ENCODE results near the gene ST7.
"Not testable (repeated sequence)": the region's sequence is repeated elsewhere in the genome, so short reads cannot be mapped to it uniquely, and the experiment has no call there.

The ST7 gene

DNA sequence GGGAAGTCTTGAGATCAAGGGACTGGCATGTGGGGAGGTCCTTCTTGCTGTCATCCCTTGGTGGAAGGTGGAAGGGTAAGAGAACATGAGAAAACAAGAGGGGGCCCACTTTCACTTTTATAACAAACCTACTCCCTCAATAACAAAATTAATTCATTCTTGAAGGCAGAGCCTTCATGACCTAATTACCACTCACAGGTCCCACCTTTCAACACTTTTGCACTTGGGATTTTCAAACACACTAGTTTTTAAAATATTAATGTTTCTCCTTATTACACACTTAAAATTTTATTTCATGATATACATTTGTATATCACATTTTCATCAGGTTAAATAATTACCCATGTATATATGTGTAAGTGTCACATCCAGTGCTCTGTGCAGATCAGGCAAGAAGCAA lies 2.0 kb downstream of the ST7 start:
- DNase-seq (ENCODE audit: low read depth in 1 of 2, low spot score in 1 of 2): no peak
- no peak for TF ChIP-seq JUND (IDR thresholded peaks at IDR 0.05; ENCODE audit: low read depth)
- in situ Hi-C loops (cut with HindIII; ENCODE audit: low pct_unique_long_range_greater_than_20kb, low sequenced_read_pairs): no loop called here

DNA sequence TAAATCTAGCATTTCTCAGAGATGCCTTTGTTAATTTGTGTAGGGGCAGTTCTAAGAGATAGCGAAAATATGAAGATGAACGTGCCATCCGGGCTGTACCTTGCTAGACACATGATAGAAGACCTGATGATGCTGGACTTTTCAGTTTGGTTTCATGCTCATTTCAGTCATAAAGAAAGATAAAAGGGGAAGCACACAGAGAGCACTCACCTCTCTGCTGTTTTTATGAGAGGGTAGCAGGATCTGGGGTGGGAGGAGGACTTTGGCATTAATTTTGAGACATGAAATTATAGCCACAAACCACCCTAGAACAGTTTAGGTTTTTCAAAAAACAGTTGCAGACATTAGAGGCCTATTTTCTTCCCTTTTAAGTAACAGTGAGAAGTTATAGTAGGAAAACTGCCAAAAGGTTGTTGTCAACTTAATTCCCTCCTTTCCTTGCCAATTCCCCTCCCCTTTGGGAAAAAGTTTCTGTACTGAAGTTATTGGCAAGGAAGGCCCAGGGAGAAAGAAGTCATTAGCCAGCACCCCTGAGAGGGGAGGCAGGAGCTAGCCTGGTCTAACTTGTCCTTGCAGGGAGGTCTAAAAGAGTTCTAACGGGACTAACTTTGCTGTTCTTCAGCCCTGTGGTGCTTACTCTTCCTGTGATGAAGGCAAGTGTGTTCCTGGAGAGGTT lies 2.6 kb downstream of the ST7 start:
- in situ Hi-C loops (cut with HindIII; ENCODE audit: low pct_unique_long_range_greater_than_20kb, low sequenced_read_pairs): no loop called here

DNA sequence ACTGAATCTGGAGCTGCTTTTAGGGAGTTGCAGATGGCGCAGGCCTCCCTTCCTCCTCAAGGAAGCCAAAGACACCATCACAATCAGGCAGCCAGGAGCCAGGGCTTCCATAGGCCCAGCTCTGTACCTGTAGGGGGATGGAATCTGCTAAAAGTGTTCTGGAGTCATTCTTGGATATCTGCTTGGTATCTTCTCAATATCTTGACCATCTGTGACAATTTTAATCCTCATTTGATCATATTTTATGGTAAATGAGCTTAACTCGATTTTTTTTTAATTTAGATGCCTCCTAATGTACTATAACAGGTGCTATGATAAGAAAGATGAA lies 3.1 kb downstream of the ST7 start:
- TF ChIP-seq JUND (IDR thresholded peaks at IDR 0.05; ENCODE audit: low read depth): no peak
- DNase-seq (ENCODE audit: low read depth in 1 of 2, low spot score in 1 of 2): no peak
- in situ Hi-C loops (cut with HindIII; ENCODE audit: low pct_unique_long_range_greater_than_20kb, low sequenced_read_pairs): no loop called here

More for the DNA sequence above, 2.6 kb downstream of the ST7 start:
- no peak for TF ChIP-seq JUND (IDR thresholded peaks at IDR 0.05; ENCODE audit: low read depth)
- no peak for DNase-seq (ENCODE audit: low read depth in 1 of 2, low spot score in 1 of 2)

DNA sequence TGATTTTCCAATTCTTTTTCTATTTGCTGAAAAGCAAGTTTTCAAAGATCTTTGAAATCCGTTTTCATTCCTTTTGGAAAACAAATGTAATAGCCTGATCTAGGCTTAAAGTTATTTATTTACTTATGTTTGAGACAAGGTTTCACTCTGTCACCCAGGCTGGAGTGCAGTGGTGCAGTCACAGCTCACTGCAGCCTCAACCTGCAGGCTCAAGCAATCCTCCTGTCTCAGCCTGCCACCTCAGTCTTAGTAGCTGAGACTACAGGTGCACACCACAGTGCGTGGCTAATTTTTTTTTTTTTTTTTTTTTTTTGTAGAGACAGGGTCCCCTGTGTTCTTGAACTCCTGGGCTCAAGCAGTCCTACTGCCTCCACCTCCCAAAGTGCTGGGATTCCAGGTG lies 4.6 kb downstream of the ST7 start:
- no peak for DNase-seq (ENCODE audit: low read depth in 1 of 2, low spot score in 1 of 2)
- no peak for TF ChIP-seq JUND (IDR thresholded peaks at IDR 0.05; ENCODE audit: low read depth)
- in situ Hi-C loops (cut with HindIII; ENCODE audit: low pct_unique_long_range_greater_than_20kb, low sequenced_read_pairs): no loop called here

DNA sequence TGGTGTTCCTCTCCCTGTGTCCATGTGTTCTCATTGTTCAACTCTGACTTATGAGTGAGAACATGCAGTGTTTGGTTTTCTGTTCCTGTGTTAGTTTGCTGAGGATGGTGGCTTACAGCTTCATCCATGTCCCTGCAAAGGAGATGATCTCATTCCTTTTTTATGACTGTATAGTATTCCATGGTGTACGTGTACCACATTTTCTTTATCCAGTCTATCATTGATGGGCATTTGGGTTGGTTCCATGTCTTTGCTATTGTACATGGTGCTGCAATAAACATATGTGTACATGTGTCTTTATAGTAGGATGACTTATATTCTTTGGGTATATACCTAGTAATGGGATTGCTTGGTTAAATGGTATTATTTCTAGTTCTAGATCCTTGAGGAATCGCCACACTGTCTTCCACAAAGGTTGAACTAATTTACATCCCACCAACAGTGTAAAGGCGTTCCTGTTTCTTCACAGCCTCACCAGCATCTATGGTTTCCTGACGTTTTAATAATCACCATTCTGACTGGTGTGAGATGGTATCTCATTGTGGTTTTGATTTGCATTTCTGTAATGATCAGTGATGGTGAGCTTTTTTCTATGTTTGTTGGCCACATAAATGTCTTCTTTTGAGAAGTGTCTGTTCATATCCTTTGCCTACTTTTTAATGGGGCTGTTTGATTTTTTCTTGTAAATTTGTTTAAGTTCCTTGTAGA lies 8.8 kb downstream of the ST7 start:
- DNase-seq (ENCODE audit: low read depth in 1 of 2, low spot score in 1 of 2); in situ Hi-C loops (cut with HindIII; ENCODE audit: low pct_unique_long_range_greater_than_20kb, low sequenced_read_pairs): not testable (repeated sequence)

DNA sequence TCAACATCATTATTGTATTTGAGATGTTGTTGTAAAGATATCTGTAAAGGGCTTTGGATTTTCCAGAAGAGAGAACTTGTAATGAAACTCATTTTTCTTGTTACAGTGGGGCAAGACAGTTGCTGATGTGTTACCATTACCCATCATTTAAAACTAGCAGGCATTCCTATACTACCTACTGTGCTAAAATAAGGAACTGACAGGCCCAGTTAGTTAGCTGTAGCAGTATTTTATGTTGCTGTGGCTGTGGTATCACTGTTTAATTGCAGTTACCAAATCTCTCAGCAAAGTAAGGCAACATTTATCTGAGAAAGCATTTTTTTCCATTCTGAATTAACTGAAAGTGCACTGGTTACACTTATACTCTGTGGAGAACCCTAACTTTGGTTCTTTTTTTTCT lies 9.9 kb downstream of the ST7 start:
- DNase-seq (ENCODE audit: low read depth in 1 of 2, low spot score in 1 of 2): no peak

DNA sequence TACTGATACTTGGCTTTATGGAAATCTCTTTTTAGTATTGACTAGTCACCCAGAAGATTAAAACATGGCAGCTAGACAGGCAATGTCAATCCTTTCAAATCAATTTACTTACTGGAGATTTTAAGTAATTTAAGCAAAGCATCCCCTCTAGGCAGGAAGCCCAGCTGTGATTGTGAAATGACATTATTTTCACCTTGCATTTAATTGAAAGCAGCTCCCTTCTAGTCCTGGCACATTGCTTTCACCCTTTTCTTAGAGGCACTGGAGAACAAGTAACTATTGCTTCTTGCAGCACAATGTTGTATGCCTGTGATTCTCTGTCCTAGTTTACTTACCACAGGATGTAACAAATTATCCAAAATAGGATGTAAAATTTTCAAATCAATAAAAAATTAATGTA lies 13.3 kb downstream of the ST7 start:
- in situ Hi-C loops (cut with HindIII; ENCODE audit: low pct_unique_long_range_greater_than_20kb, low sequenced_read_pairs): no loop called here
- no peak for TF ChIP-seq JUND (IDR thresholded peaks at IDR 0.05; ENCODE audit: low read depth)

More for the DNA sequence above, 9.9 kb downstream of the ST7 start:
- in situ Hi-C loops (cut with HindIII; ENCODE audit: low pct_unique_long_range_greater_than_20kb, low sequenced_read_pairs): no loop called here
- TF ChIP-seq JUND (IDR thresholded peaks at IDR 0.05; ENCODE audit: low read depth): no peak

DNA sequence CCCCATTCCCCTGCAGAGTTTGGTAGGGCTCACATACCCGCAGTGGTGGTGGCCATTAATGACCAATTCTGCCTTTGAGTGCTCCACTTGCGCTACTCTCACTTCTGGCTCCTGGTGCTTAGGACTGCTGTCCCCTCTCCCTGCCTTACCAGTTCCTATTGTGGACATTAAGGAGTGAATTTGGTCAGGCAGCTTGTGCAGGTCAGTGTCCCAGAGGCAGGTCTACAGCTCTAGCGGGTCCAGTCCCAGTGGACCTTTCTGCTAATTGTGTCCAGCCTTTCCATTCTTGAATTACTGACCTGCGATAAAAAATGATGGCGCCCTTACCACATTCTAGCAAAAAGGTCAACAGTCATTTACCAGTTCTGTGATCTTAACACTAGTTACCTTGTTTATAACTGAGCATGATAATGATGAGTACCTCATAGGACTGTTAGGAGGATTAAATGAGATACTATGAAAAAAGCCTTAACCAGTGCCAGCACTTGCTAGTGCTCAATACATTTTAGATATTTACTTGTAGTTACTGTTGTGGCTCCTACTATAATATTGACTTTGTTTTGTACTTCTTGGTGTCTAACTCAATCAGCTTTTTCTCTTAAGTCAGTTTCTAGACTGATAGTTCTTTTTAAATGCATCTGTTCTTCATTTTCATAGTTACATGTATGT lies 14.1 kb downstream of the ST7 start:
- in situ Hi-C loops (cut with HindIII; ENCODE audit: low pct_unique_long_range_greater_than_20kb, low sequenced_read_pairs): no loop called here
- no peak for DNase-seq (ENCODE audit: low read depth in 1 of 2, low spot score in 1 of 2)
- no peak for TF ChIP-seq JUND (IDR thresholded peaks at IDR 0.05; ENCODE audit: low read depth)

More for the DNA sequence above, 13.3 kb downstream of the ST7 start:
- DNase-seq (ENCODE audit: low read depth in 1 of 2, low spot score in 1 of 2): no peak

DNA sequence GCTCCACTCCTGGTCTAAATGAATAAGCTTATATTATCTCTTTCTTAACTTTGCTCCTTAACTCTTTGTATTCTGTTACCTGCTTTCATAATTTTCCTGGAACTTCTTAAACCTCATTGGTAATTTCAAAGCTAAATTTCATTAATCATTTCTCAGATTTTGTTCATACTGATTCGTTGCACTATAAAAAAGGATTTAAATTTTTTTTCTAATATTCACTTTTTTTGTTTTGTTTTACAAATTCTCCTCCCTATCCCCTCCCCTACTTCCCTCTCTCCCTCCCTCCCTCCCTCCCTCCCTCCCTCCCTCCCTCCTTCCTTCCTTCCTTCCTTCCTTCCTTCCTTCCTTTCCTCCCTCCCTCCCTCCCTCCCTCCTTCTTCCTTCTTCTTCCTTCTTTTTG lies 14.7 kb downstream of the ST7 start:
- in situ Hi-C loops (cut with HindIII; ENCODE audit: low pct_unique_long_range_greater_than_20kb, low sequenced_read_pairs): no loop called here
- no peak for TF ChIP-seq JUND (IDR thresholded peaks at IDR 0.05; ENCODE audit: low read depth)
- DNase-seq (ENCODE audit: low read depth in 1 of 2, low spot score in 1 of 2): no peak

DNA sequence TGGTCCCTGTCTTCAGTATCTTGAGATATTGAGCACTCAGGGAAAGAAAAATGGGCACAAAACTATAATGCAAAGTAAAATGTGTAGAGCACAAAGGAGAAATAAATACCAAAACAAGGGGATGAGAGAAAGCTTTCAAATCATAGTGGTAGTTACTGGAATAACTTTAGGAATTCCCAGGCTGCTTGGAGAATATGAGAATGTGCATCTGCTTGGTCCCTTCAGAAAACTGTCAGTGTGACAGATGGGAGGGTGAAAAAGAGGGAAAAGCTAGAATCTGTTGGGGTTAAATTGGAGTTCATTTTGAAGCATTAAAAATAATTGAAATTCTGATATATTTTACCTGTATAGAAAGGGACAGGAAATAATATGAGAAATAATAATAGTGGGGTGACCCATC lies 15.3 kb downstream of the ST7 start:
- in situ Hi-C loops (cut with HindIII; ENCODE audit: low pct_unique_long_range_greater_than_20kb, low sequenced_read_pairs): no loop called here
- no peak for TF ChIP-seq JUND (IDR thresholded peaks at IDR 0.05; ENCODE audit: low read depth)
- no peak for DNase-seq (ENCODE audit: low read depth in 1 of 2, low spot score in 1 of 2)

DNA sequence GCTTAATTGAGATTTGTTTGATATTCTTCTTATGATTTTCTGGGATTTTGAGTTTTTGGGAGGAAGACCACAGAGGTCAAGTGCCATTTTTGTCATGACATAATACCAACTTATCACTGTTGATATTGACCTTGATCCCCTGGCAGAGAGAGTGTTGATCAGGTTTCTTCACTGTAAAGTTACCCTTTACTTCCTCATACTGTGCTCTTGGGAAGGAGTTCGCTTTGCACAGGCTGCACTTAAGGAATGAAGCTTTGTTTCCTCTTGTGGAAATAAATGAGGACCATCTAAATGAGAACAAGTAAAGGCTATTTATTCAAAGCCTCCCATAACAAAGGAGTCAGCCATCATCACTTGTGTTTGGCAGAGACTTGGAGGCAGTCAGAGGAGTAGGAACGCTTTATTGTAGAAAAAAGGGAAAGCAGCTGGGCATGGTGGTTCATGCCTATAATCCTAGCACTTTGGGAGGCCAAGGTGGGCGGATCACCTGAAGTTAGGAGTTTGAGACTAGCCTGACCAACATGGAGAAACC lies 16.1 kb downstream of the ST7 start:
- no peak for TF ChIP-seq JUND (IDR thresholded peaks at IDR 0.05; ENCODE audit: low read depth)
- no peak for DNase-seq (ENCODE audit: low read depth in 1 of 2, low spot score in 1 of 2)
- in situ Hi-C loops (cut with HindIII; ENCODE audit: low pct_unique_long_range_greater_than_20kb, low sequenced_read_pairs): no loop called here

DNA sequence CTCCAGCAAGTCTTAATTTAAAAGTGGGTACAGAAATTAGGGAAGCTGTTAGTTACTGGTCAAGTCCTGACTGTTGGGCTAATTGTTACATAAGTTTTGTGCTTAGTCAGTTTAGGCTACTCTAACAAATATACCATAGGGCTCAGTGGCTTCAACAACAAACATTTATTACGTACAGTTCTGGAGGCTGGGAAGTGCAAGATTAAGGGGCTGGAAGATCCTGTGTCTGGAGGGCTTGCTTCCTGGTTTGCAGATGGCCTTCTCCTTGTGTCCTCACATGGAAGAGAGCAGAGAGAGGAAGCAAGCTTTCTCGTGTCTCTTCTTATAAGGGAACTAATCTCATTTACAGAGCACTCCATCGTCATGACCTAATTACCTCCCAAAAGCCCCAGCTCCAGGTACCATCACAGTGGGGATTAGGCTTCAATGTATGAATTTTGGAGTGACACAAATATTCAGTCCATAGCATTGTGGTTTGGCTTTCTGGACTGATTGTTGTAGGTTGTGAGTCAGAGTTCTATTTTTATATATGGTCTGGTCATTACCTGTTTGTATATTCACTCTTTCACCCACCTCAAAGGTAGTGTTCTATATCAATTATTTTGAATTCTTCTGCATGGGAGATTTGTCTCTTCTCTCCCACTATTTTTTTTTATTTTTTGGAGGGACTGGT lies 17.1 kb downstream of the ST7 start:
- DNase-seq (ENCODE audit: low read depth in 1 of 2, low spot score in 1 of 2): no peak
- TF ChIP-seq JUND (IDR thresholded peaks at IDR 0.05; ENCODE audit: low read depth): no peak
- in situ Hi-C loops (cut with HindIII; ENCODE audit: low pct_unique_long_range_greater_than_20kb, low sequenced_read_pairs): no loop called here

DNA sequence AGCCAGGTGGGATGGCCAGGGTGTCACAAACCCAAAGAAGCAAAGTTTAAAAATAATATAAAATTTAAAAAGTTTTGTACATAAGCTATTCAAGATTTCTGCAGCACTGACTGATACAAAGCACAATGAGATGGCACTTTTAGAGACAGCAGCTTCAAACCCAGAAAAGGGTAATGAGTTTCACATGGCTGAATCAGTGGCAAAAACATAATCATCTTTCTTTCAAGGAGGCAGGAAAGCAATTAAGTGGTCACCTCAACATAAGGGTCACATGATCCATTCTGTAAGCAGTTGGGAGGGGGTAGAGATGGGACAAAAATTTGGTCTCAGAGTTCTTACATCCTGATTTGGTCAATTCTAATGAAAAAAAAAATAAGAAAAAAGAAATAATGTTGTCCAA lies 17.9 kb downstream of the ST7 start:
- DNase-seq (ENCODE audit: low read depth in 1 of 2, low spot score in 1 of 2); in situ Hi-C loops (cut with HindIII; ENCODE audit: low pct_unique_long_range_greater_than_20kb, low sequenced_read_pairs): not testable (repeated sequence)

Measured in T47D (cell line).